Stimulated activated CD4-positive, alpha-beta T cell treated with anti-CD3 and anti-CD28 coated beads, Interleukin-1b, Interleukin-23, amount 100 ng/mL, for 24 hours (primary cell): ENCODE measurements around the gene KCTD5.
A peak's percentile ranks its signal among the peaks of the same experiment; 100 is the strongest.

ENCODE experiments used
- DNase-seq, 4 experiments: peaks; one replicate each; pipeline ENCODE4 v3.0.0-alpha.2; 2020; ENCODE audit warnings: low read depth in 4 of 4, low spot score in 1 of 4

The KCTD5 gene

GRCh38 chr16:2708955-2709587 is 26.7 kb downstream of the KCTD5 start:
- DNase-seq: no peak

GRCh38 chr16:2709588-2709984 is 27.3 kb downstream of the KCTD5 start:
- DNase-seq: no peak

GRCh38 chr16:2710021-2710710 is 27.8 kb downstream of the KCTD5 start:
- no peak for DNase-seq

- no peak for DNase-seq
Measured at GRCh38 chr16:2710711-2711231, 28.4 kb downstream of the KCTD5 start.

- DNase-seq: no peak
Measured at GRCh38 chr16:2711370-2712062, 29.2 kb downstream of the KCTD5 start.

- DNase-seq: no peak
Measured at GRCh38 chr16:2712063-2712441, 29.7 kb downstream of the KCTD5 start.

- no peak for DNase-seq
Measured at GRCh38 chr16:2712546-2712945, 30.2 kb downstream of the KCTD5 start.

- no peak for DNase-seq
Measured at GRCh38 chr16:2713523-2713922, 31.2 kb downstream of the KCTD5 start.

- no peak for DNase-seq
Measured at GRCh38 chr16:2713985-2714774, 31.9 kb downstream of the KCTD5 start.

GRCh38 chr16:2715064-2715463 is 32.7 kb downstream of the KCTD5 start:
- no peak for DNase-seq

- peak; percentile 59 to 66 (median 63) for DNase-seq
Measured at GRCh38 chr16:2715519-2715918, 33.2 kb downstream of the KCTD5 start.

- DNase-seq: no peak
Measured at GRCh38 chr16:2715966-2716885, 33.9 kb downstream of the KCTD5 start.

GRCh38 chr16:2716948-2717347 is 34.6 kb downstream of the KCTD5 start:
- no peak for DNase-seq

GRCh38 chr16:2717383-2718263 is 35.3 kb downstream of the KCTD5 start:
- DNase-seq: no peak

GRCh38 chr16:2719328-2720063 is 37.2 kb downstream of the KCTD5 start:
- no peak for DNase-seq

- DNase-seq: no peak
Measured at GRCh38 chr16:2720064-2720457, 37.7 kb downstream of the KCTD5 start, which contains the start of gene PRSS27. TSS of gene PRSS27 (minus strand) at chr16:2720224. CDS start at chr16:2720160, 64 bp downstream.

GRCh38 chr16:2720719-2721633 is 38.7 kb downstream of the KCTD5 start:
- DNase-seq: peak; percentile 73 to 90 (median 80)
